Measurements from ENCODE around the gene SMARCA2.

GRCh38 chr9:2178034-2178734 lies 163.0 kb downstream of the SMARCA2 start:
- no peak for TF ChIP-seq EZH2phosphoT487 (IDR thresholded peaks at IDR 0.05; ENCODE audit: borderline replicate concordance)
- TF ChIP-seq, protein P1, sequence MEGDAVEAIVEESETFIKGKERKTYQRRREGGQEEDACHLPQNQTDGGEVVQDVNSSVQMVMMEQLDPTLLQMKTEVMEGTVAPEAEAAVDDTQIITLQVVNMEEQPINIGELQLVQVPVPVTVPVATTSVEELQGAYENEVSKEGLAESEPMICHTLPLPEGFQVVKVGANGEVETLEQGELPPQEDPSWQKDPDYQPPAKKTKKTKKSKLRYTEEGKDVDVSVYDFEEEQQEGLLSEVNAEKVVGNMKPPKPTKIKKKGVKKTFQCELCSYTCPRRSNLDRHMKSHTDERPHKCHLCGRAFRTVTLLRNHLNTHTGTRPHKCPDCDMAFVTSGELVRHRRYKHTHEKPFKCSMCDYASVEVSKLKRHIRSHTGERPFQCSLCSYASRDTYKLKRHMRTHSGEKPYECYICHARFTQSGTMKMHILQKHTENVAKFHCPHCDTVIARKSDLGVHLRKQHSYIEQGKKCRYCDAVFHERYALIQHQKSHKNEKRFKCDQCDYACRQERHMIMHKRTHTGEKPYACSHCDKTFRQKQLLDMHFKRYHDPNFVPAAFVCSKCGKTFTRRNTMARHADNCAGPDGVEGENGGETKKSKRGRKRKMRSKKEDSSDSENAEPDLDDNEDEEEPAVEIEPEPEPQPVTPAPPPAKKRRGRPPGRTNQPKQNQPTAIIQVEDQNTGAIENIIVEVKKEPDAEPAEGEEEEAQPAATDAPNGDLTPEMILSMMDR (conservative IDR thresholded peaks at IDR 0.05; ENCODE audit: low read length), result no peak
